ENCODE results near the gene ATP11A.
A peak's percentile ranks its signal among the peaks of the same experiment; 100 is the strongest.

Gene ATP11A

DNA sequence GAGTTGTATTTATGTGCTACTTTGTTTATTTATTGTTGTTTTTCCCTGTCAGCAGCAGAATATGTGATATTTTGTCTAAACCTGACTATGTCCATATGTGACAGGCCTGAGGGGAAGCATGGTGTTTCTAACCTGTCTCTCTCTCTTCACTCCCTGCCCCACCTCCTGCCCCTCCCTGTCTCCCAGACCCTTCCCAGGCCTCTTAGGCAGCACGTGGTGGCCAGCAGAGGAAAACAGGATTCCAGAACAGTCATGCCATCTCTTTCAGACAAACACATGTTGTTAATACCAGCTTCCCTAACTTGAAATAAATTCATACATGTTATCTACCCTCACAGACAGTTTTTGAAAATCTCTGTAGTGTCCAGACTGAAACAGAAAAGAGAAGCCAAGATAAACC is 31.0 kb upstream of the ATP11A start:
- Histone ChIP-seq H3K27ac (ENCODE audit: extremely low read depth, low read depth, low read length) (no peak overlapping the region), H3K9me3 (ENCODE audit: control insufficient read depth, insufficient read depth, low read depth, low read length) (no peaks in the 10 kb centered on the region), H3K4me3 (ENCODE audit: low read depth, low read length) (no peak overlapping the region), H3K36me3 (ENCODE audit: control insufficient read depth in 2 of 2, insufficient read depth in 1 of 2, low read length in 2 of 2) (no peaks in the 10 kb centered on the region), H3K4me1 (ENCODE audit: control insufficient read depth, insufficient read depth, low read length) (no peaks in the 10 kb centered on the region)
- CTCF ChIA-PET = no interaction called here
- TF ChIP-seq, protein P1, sequence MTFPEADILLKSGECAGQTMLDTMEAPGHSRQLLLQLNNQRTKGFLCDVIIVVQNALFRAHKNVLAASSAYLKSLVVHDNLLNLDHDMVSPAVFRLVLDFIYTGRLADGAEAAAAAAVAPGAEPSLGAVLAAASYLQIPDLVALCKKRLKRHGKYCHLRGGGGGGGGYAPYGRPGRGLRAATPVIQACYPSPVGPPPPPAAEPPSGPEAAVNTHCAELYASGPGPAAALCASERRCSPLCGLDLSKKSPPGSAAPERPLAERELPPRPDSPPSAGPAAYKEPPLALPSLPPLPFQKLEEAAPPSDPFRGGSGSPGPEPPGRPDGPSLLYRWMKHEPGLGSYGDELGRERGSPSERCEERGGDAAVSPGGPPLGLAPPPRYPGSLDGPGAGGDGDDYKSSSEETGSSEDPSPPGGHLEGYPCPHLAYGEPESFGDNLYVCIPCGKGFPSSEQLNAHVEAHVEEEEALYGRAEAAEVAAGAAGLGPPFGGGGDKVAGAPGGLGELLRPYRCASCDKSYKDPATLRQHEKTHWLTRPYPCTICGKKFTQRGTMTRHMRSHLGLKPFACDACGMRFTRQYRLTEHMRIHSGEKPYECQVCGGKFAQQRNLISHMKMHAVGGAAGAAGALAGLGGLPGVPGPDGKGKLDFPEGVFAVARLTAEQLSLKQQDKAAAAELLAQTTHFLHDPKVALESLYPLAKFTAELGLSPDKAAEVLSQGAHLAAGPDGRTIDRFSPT (tag by site-specific recombination; IDR thresholded peaks at IDR 0.05) = no peak
- TF ChIP-seq HOXA7 (CRISPR knock-in tag; IDR thresholded peaks at IDR 0.05; ENCODE audit: borderline replicate concordance) = no peak
- no peak for TF ChIP-seq ZNF37A (tag by site-specific recombination; IDR thresholded peaks at IDR 0.05)
- no peak for TF ChIP-seq SP2 (tag by site-specific recombination; IDR thresholded peaks at IDR 0.05)
- TF ChIP-seq ZFHX2 (tag by site-specific recombination; conservative IDR thresholded peaks at IDR 0.05) = no peak
- TF ChIP-seq, protein P2, sequence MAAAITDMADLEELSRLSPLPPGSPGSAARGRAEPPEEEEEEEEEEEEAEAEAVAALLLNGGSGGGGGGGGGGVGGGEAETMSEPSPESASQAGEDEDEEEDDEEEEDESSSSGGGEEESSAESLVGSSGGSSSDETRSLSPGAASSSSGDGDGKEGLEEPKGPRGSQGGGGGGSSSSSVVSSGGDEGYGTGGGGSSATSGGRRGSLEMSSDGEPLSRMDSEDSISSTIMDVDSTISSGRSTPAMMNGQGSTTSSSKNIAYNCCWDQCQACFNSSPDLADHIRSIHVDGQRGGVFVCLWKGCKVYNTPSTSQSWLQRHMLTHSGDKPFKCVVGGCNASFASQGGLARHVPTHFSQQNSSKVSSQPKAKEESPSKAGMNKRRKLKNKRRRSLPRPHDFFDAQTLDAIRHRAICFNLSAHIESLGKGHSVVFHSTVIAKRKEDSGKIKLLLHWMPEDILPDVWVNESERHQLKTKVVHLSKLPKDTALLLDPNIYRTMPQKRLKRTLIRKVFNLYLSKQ (tag by site-specific recombination; IDR thresholded peaks at IDR 0.05; ENCODE audit: borderline replicate concordance) = no peak
- POLR2A ChIA-PET = interaction anchor here (0.5 to 0.8 kb wide), 2 partner anchors 13 to 53 kb away, joined by 3 read pairs; no protein-coding TSS in a partner anchor

DNA sequence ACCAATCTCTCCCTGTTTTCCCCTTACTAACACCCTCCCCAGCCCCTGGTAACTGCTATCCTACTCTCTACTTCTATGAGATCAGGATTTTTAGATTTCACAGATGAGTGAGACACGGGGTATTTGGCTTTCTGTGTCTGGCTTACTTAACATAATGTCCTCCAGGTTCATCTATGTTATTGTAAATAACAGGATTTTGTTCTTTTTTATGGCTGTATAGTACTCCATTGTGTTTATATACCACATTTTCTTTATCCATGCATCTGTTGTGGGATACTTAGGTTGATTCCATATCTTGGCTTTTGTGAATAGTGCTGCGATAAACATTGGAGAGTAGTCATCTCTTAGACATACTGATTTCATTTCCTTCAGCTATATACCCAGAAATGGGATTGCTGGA is 28.5 kb upstream of the ATP11A start:
- Histone ChIP-seq H3K9me3 (ENCODE audit: control insufficient read depth, insufficient read depth, low read depth, low read length) (no peaks in the 10 kb centered on the region), H3K4me3 (ENCODE audit: low read depth, low read length) (no peak overlapping the region), H3K27ac (ENCODE audit: extremely low read depth, low read depth, low read length) (no peak overlapping the region), H3K4me1 (ENCODE audit: control insufficient read depth, insufficient read depth, low read length) (no peaks in the 10 kb centered on the region), H3K36me3 (ENCODE audit: control insufficient read depth in 2 of 2, insufficient read depth in 1 of 2, low read length in 2 of 2) (no peaks in the 10 kb centered on the region)
- TF ChIP-seq ZNF175 (tag by site-specific recombination; IDR thresholded peaks at IDR 0.05) (no peak), ZNF146 (tag by site-specific recombination; IDR thresholded peaks at IDR 0.05) (peak; percentile 94)
- ChIA-PET POLR2A (no interaction called here), CTCF (interaction anchor here (0.7 kb wide), 1 partner anchor 10 kb away, joined by 3 read pairs; no protein-coding TSS in a partner anchor)

DNA sequence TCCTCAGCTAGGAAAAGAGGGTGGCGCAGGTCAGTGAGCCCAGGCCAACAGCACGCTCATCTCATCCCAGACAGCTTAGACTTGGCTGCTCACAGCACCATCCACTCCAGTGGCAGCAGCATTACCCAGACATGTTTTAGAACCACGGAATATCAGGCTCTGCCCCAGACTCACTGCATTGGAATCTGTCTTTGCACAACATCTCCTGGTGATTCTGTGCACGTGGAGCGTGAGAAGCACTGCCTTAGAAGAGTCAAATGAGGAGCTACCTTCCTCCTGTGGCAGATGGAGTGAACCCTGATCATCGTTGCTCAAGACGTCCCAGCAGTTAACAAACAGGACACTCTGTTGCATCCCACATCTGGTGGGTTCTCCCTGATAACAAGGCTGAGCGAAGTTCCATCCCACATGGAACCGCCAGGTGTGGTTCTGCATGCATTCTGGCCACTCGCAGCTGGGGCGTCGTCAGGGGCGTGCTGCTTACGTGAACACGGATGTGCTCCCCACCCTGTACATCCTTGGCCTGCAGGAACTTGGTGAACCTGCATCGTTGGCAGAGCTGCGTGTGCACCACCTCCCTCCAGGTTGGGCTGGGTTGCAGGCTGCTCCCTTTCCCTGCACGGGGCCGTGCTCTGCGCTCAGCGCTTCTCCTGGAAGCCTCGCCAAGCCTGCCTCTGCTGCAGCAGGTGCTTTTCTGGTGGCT is 25.2 kb upstream of the ATP11A start:
- H3K9me3 ChIP-seq (ENCODE audit: control insufficient read depth, insufficient read depth, low read depth, low read length) = no peaks in the 10 kb centered on the region
- no peak overlapping the region for H3K27ac ChIP-seq (ENCODE audit: extremely low read depth, low read depth, low read length)
- H3K4me3 ChIP-seq (ENCODE audit: low read depth, low read length) = no peak overlapping the region
- H3K4me1 ChIP-seq (ENCODE audit: control insufficient read depth, insufficient read depth, low read length) = no peaks in the 10 kb centered on the region
- CTCF ChIA-PET = no interaction called here
- H3K36me3 ChIP-seq (ENCODE audit: control insufficient read depth in 2 of 2, insufficient read depth in 1 of 2, low read length in 2 of 2) = no peaks in the 10 kb centered on the region
- POLR2A ChIA-PET = no interaction called here
- no peak for TF ChIP-seq ZNF146 (tag by site-specific recombination; IDR thresholded peaks at IDR 0.05)
- no peak for TF ChIP-seq ZFP69B (tag by site-specific recombination; IDR thresholded peaks at IDR 0.05)
- TF ChIP-seq, protein P3, sequence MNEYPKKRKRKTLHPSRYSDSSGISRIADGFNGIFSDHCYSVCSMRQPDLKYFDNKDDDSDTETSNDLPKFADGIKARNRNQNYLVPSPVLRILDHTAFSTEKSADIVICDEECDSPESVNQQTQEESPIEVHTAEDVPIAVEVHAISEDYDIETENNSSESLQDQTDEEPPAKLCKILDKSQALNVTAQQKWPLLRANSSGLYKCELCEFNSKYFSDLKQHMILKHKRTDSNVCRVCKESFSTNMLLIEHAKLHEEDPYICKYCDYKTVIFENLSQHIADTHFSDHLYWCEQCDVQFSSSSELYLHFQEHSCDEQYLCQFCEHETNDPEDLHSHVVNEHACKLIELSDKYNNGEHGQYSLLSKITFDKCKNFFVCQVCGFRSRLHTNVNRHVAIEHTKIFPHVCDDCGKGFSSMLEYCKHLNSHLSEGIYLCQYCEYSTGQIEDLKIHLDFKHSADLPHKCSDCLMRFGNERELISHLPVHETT (tag by site-specific recombination; IDR thresholded peaks at IDR 0.05) = no peak
- no peak for TF ChIP-seq ZNF76 (tag by site-specific recombination; IDR thresholded peaks at IDR 0.05; ENCODE audit: borderline replicate concordance, low read depth)
- TF ChIP-seq KLF7 (tag by site-specific recombination; IDR thresholded peaks at IDR 0.05; ENCODE audit: borderline replicate concordance) = no peak
- no peak for TF ChIP-seq ZBTB17 (tag by site-specific recombination; IDR thresholded peaks at IDR 0.05)
- TF ChIP-seq SALL2 (tag by site-specific recombination; IDR thresholded peaks at IDR 0.05; ENCODE audit: borderline replicate concordance) = no peak
- TF ChIP-seq, protein P4, sequence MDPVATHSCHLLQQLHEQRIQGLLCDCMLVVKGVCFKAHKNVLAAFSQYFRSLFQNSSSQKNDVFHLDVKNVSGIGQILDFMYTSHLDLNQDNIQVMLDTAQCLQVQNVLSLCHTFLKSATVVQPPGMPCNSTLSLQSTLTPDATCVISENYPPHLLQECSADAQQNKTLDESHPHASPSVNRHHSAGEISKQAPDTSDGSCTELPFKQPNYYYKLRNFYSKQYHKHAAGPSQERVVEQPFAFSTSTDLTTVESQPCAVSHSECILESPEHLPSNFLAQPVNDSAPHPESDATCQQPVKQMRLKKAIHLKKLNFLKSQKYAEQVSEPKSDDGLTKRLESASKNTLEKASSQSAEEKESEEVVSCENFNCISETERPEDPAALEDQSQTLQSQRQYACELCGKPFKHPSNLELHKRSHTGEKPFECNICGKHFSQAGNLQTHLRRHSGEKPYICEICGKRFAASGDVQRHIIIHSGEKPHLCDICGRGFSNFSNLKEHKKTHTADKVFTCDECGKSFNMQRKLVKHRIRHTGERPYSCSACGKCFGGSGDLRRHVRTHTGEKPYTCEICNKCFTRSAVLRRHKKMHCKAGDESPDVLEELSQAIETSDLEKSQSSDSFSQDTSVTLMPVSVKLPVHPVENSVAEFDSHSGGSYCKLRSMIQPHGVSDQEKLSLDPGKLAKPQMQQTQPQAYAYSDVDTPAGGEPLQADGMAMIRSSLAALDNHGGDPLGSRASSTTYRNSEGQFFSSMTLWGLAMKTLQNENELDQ (tag by site-specific recombination; IDR thresholded peaks at IDR 0.05; ENCODE audit: low read depth) = no peak
- no peak for TF ChIP-seq ZBTB1 (tag by site-specific recombination; IDR thresholded peaks at IDR 0.05)
- TF ChIP-seq, protein P5, sequence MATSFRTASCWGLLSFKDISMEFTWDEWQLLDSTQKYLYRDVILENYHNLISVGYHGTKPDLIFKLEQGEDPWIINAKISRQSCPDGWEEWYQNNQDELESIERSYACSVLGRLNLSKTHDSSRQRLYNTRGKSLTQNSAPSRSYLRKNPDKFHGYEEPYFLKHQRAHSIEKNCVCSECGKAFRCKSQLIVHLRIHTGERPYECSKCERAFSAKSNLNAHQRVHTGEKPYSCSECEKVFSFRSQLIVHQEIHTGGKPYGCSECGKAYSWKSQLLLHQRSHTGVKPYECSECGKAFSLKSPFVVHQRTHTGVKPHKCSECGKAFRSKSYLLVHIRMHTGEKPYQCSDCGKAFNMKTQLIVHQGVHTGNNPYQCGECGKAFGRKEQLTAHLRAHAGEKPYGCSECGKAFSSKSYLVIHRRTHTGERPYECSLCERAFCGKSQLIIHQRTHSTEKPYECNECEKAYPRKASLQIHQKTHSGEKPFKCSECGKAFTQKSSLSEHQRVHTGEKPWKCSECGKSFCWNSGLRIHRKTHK (tag by site-specific recombination; IDR thresholded peaks at IDR 0.05) = no peak
- no peak for TF ChIP-seq KLF10 (tag by site-specific recombination; IDR thresholded peaks at IDR 0.05)
- no peak for TF ChIP-seq ZNF311 (tag by site-specific recombination; IDR thresholded peaks at IDR 0.05; ENCODE audit: borderline replicate concordance)
- TF ChIP-seq ZNF155 (tag by site-specific recombination; IDR thresholded peaks at IDR 0.05) = no peak

All from HEK293 (cell line).